HG02870 (cell line): Measurements from ENCODE around the gene LCT.
"Not testable (repeated sequence)": the region's sequence is repeated elsewhere in the genome, so short reads cannot be mapped to it uniquely, and the experiment has no call there.

Experiments used
- ATAC-seq: cut with Tn5 transposase; IDR thresholded peaks from one replicate; pipeline ENCODE4 v1.9.1; 2021; ENCODE audit warnings: mild to moderate bottlenecking, moderate library complexity; ENCODE audit not compliant: unreplicated experiment

The LCT gene

DNA sequence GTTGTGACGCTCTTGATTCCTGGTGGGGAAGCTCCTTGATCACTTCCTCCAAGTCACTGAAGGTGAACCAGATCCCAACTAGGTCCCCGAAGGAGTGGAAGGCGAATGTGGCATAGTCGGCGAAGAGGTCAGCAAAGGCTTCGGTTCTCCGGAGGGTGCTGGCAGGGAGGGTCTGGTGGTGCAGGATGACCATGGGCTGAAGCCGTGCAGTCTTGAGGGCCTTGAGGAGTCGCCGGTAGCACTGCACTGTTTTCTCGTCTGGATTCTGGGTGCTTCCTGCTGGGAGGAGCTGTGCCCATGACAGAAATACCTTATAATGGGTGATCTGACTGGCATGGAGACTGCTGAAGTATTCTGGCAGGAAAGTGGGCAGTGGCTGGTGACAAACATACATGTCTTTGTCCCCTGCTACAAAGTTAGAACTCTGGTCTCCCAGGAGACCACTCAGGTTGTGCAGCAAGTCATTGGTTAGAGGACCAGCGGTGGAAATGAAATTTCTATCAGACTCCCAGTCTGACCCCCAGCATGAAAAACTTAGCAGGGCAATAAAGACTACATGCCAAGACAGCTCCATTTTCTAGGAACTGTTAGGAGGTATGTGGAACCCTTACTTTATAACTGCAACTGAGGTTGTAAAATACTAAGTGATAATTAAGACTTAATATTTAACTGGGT, at the start of gene LCT:
TSS of gene LCT (minus strand) at position 589 of the 675 bp plus-strand sequence. CDS start at position 574, 15 bp downstream.
- no peak for ATAC-seq

- no peak for ATAC-seq
Observed at GRCh38 chr2:135885709-135886108, 48.7 kb upstream of the LCT start.

GRCh38 chr2:135882415-135882814, 45.4 kb upstream of the LCT start:
- no peak for ATAC-seq

DNA sequence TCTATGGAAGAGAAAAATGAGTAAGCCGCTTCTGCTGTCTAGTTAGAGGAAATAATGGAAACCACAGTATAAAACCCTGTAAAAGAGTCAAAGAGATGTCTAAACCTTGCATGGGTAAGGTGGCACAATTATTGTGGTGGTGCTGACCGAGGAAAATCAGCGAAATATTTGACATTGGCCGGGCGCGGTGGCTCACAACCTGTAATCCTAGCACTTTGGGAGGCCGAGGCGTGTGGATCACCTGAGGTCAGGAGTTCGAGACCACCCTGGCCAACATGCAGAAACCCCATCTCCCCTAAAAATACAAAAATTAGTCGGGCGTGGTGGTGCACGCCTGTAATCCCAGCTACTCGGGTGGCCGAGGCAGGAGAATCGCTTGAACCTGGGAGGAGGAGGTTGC, 39.8 kb upstream of the LCT start:
- not testable (repeated sequence) for ATAC-seq

- ATAC-seq = peak; percentile 91
Observed at GRCh38 chr2:135876066-135876711, 39.2 kb upstream of the LCT start, which contains the start of gene MCM6. Gene MCM6, minus strand, starts transcription at chr2:135876443. Its CDS starts 78 bp downstream, at chr2:135876365.

- ATAC-seq = peak; percentile 53
Observed at GRCh38 chr2:135875491-135876065, 38.6 kb upstream of the LCT start.

GRCh38 chr2:135874777-135875365, 37.9 kb upstream of the LCT start:
- ATAC-seq = no peak

GRCh38 chr2:135870571-135870970, 33.6 kb upstream of the LCT start:
- peak; percentile 89 for ATAC-seq

DNA sequence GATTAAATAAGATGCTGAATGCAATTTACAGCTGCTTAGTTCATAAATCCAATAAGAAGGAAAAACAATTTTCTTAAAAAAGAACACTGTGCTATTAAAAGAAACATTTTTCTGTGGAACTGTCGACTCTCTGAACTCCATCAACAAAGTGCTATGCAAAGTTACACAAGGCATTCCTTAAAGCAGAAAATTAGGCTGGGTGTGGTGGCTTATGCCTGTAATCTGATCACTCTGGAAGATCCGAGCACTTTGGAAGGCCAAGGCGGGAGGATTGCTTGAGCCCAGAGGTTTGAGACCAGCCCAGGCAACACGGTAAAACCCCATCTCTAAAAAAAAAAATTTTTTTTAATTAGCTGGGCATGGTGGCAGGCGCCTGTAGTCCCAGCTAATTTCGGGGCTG, 26.2 kb upstream of the LCT start:
- no peak for ATAC-seq

DNA sequence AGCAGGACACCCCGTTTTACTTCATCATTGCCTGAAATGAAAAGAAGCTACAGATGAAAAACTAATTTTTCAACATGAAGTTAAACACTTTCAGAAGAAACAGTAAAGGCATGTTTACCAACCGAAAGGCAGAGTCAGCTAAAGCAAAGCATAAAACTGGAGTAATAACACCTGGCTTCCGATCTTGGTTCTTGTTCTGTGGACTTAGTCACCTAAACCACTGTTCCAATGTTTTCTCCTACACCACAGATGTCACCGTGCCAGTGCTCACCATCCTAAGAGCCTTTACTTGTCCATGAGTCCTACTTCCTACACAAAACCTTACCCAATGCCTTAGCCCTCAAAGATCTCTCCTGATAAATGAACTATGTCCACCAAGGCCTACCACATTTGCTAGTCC, 25.7 kb upstream of the LCT start:
- ATAC-seq = no peak

- ATAC-seq = no peak
Observed at GRCh38 chr2:135853401-135853800, 16.4 kb upstream of the LCT start.

DNA sequence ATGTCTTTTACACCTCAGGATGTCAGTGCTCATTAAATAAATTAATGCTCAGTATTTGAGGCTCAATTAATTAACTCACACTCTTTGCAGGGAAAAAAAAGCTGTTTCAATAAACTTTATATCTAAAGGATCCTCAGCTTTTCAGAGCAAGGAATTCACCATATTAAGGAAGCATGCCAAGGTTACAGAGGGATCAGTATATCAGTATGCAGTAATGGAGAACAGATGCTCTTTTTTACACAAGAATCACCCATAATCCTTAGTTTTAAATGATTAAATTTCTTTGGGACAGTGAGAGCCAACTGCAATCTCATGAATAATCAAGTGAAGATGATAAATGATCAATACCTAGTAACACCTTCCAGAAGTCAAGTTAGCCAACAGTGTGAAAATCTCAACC, 14.9 kb upstream of the LCT start:
- no peak for ATAC-seq

DNA sequence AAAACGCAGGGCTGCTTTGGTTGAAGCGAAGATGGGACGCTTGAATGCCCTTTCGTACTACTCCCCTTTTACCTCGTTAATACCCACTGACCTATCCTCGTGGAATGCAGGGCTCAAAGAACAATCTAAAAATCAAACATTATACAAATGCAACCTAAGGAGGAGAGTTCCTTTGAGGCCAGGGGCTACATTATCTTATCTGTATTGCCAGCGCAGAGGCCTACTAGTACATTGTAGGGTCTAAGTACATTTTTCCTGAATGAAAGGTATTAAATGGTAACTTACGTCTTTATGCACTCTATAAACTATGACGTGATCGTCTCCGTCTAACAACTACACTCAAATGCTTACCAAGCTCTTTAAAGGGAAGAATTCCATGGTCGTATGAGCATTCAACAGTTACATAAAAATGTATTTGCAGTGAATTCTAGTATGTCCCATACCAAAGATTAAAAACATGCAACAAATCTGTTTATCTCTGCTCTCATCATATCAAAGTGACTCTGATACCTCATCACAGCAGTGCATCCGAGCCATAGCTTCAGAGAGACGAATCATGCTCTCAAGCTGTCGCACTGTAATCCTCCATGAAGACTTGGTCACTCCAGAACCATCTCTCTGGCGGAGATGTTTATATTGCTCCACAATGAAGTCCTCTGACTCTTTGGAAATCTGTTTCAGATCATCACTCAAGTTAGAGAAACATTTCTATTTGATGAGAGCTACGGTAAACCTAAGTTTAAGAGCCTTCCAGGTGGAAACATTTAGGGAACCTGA, 14.1 kb upstream of the LCT start:
- no peak for ATAC-seq

DNA sequence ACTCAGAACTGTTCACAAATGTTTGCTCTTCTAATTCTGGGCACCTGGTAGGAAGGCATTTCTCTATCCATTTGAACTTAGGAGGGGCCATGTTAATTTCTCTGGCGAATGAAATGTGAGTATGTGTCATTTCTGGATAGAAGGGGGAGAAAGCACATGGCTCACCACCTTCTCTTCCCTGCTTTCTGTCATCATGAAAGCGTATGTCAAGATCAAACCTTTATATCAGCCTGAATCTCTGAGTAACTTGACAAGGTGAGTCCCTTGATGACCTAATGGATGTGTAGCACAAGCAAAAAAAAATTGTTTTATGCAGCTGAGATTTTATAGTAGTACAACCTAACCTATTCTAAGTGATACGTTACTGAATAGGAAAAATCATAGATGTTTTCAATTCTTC, 12.1 kb upstream of the LCT start:
- ATAC-seq = no peak

DNA sequence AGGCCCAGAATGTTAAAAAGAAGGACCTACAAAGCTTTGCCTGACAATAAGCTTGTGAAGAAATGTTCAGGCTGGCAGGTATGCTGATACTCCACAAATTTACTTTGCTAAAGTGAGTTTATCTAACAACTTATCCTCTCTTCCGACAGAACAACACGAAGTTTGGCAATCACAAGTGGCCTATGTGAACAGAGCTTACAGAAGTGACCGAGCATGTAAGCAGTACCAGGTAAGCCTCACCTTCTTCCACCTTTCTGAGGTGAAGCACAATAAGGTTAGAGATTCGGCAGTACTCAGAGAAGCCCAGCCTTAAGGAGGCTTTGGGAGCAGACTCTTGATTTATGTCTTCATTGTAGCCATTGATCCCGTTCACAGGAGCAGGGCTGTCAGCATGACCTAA, 9.0 kb upstream of the LCT start:
- no peak for ATAC-seq

GRCh38 chr2:135845257-135845656, 8.3 kb upstream of the LCT start:
- ATAC-seq = no peak

- ATAC-seq = no peak
Observed at GRCh38 chr2:135844301-135844895, 7.4 kb upstream of the LCT start.

- ATAC-seq = no peak
Observed at GRCh38 chr2:135843671-135844070, 6.7 kb upstream of the LCT start.

GRCh38 chr2:135840601-135841000, 3.6 kb upstream of the LCT start:
- ATAC-seq = no peak

- ATAC-seq = no peak
Observed at GRCh38 chr2:135839713-135840112, 2.7 kb upstream of the LCT start.

- no peak for ATAC-seq
Observed at GRCh38 chr2:135838502-135838901, 1.5 kb upstream of the LCT start.
